GM12872 (cell line): ENCODE measurements around the gene GJD3.

ENCODE experiments used
- CTCF ChIP-seq: IDR thresholded peaks from 3 replicates; pipeline ENCODE4 v1.5.1; 2011; ENCODE audit warnings: low read depth, mild to moderate bottlenecking, low read length, moderate library complexity; ENCODE audit not compliant: insufficient read depth

The GJD3 gene

GRCh38 chr17:40317345-40317873 is 47.1 kb downstream of the GJD3 start:
- TF ChIP-seq CTCF, result peak; percentile 81

GRCh38 chr17:40316571-40317344 is 47.8 kb downstream of the GJD3 start:
- TF ChIP-seq CTCF, result no peak

GRCh38 chr17:40315678-40316570 is 48.6 kb downstream of the GJD3 start:
- TF ChIP-seq CTCF, result no peak

- TF ChIP-seq CTCF, result no peak
Observed at GRCh38 chr17:40315206-40315605, 49.3 kb downstream of the GJD3 start.

GRCh38 chr17:40314584-40314956 is 50.0 kb downstream of the GJD3 start:
- TF ChIP-seq CTCF, result no peak

GRCh38 chr17:40313668-40314583 is 50.6 kb downstream of the GJD3 start:
- no peak for TF ChIP-seq CTCF
